ENCODE measurements around the gene MORF4L2. TPM values are rescaled to one million over a fixed set of nuclear protein-coding genes. Genes with fewer than 3 reads are reported as not detected.

MORF4L2 gene
- total and polyA plus RNA-seq, 2 donors (not counting 3 experiments of a cell fraction or from before 2014, with no cell fraction given): 331 to 414 TPM

DNA sequence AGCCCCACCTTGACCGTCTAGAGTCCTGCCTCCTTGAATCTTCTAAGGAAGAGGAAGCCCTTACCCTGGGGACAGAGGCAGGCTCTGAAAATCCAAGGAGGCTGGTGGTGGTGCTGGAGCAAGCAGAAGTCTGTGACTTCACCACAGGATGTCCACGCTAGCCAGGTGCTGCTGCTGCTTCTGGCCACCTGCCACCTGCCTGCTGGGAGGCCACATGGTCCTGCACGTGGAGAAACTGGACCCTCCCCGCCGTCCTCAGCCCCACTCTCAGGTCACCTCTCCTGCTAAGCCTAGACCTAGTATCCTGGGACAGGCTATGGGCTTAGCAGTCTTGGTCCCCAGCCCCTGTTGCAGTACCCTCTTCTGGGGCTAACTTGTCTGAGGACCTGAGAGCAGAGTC is 40.0 kb upstream of the MORF4L2 start:
- no peaks in the 10 kb centered on the region for H3K27me3 ChIP-seq (ENCODE audit: control insufficient read depth in 2 of 2, insufficient read depth in 2 of 2, low read length in 2 of 2)
- no peak overlapping the region for H2AFZ ChIP-seq (ENCODE audit: low read depth, low read length)
- no peak overlapping the region for H3K27ac ChIP-seq (ENCODE audit: insufficient read depth, low read depth, low read length)
- CTCF ChIA-PET: interaction anchor here (1.0 to 2.2 kb wide), 2 partner anchors 15 to 48 kb away, joined by 3 to 5 read pairs; no protein-coding TSS in a partner anchor
- dilution Hi-C loops (cut with MboI; ENCODE audit: extremely low pct_ligation_motif_present, low sequenced_read_pairs) (no loop called here), intact Hi-C loops (cut with micrococcal nuclease) (no loop called here)
- H3K4me3 ChIP-seq (replicated peaks in 1 of 3; ENCODE audit: insufficient read depth in 1 of 3, low read depth in 1 of 3, low read length in 3 of 3): no peak overlapping the region
- H3K4me2 ChIP-seq (ENCODE audit: insufficient read depth, low read length): no peak overlapping the region
- no TSS peak for BruUV-seq (replicated peaks)
- H3K9me3 ChIP-seq (replicated peaks; ENCODE audit: control insufficient read depth, insufficient read depth, low read length): no peaks in the 10 kb centered on the region
- no peak for FAIRE-seq
- peaks cover 15% of the 10 kb centered on the region for H3K4me1 ChIP-seq (ENCODE audit: control insufficient read depth, extremely low read depth, insufficient read depth, low read length)
- H3K9ac ChIP-seq (replicated peaks; ENCODE audit: extremely low read depth, insufficient read depth, low read length): no peak overlapping the region
- DNase-seq (ENCODE audit: low read depth, low spot score): no peak
- no peak for TF ChIP-seq POLR2AphosphoS5 (IDR thresholded peaks at IDR 0.05; ENCODE audit: insufficient read depth, low read depth, low read length)
- TF ChIP-seq GATA2 (IDR thresholded peaks at IDR 0.05; ENCODE audit: insufficient read depth, insufficient read length, low read depth, low read length): no peak
- TF ChIP-seq, protein P1, sequence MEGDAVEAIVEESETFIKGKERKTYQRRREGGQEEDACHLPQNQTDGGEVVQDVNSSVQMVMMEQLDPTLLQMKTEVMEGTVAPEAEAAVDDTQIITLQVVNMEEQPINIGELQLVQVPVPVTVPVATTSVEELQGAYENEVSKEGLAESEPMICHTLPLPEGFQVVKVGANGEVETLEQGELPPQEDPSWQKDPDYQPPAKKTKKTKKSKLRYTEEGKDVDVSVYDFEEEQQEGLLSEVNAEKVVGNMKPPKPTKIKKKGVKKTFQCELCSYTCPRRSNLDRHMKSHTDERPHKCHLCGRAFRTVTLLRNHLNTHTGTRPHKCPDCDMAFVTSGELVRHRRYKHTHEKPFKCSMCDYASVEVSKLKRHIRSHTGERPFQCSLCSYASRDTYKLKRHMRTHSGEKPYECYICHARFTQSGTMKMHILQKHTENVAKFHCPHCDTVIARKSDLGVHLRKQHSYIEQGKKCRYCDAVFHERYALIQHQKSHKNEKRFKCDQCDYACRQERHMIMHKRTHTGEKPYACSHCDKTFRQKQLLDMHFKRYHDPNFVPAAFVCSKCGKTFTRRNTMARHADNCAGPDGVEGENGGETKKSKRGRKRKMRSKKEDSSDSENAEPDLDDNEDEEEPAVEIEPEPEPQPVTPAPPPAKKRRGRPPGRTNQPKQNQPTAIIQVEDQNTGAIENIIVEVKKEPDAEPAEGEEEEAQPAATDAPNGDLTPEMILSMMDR (IDR thresholded peaks at IDR 0.05; ENCODE audit: extremely low read depth in 1 of 2, insufficient read depth in 1 of 2, low read depth in 1 of 2, low read length in 2 of 2): no peak
- no peak for TF ChIP-seq EZH2 (IDR thresholded peaks at IDR 0.05; ENCODE audit: borderline replicate concordance, low read depth, low read length, severe bottlenecking)
- TF ChIP-seq, protein P2, sequence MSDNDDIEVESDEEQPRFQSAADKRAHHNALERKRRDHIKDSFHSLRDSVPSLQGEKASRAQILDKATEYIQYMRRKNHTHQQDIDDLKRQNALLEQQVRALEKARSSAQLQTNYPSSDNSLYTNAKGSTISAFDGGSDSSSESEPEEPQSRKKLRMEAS (IDR thresholded peaks at IDR 0.05; ENCODE audit: insufficient read depth, insufficient read length): no peak
- no peak for TF ChIP-seq FOS (IDR thresholded peaks at IDR 0.05; ENCODE audit: borderline replicate concordance, insufficient read depth, low read length)
- TF ChIP-seq JUN (IDR thresholded peaks at IDR 0.05; ENCODE audit: borderline replicate concordance, insufficient read depth, insufficient read length, low read depth): no peak
- no peak for TF ChIP-seq MYC (IDR thresholded peaks at IDR 0.05; ENCODE audit: low read depth, low read length)
- no peak for TF ChIP-seq POLR2A (IDR thresholded peaks at IDR 0.05; ENCODE audit: low read depth, low read length)
- no peaks in the 10 kb centered on the region for H3K9me1 ChIP-seq (replicated peaks; ENCODE audit: control insufficient read depth, extremely low read depth, insufficient read depth, low read length)
- H3K79me2 ChIP-seq (ENCODE audit: control insufficient read depth, insufficient read depth, low read length): no peaks in the 10 kb centered on the region
- no peaks in the 10 kb centered on the region for H3K36me3 ChIP-seq (ENCODE audit: control insufficient read depth in 2 of 2, extremely low read depth in 1 of 2, insufficient read depth in 2 of 2, low read length in 2 of 2)
- POLR2A ChIA-PET: no interaction called here
- H4K20me1 ChIP-seq (replicated peaks; ENCODE audit: control insufficient read depth, extremely low read depth, insufficient read depth, low read length): no peaks in the 10 kb centered on the region

Data from endothelial cell of umbilical vein (primary cell).